ENCODE measurements around the gene C16orf86. TPM values are rescaled to one million over a fixed set of nuclear protein-coding genes. Genes with fewer than 3 reads are reported as not detected.
A peak's percentile ranks its signal among the peaks of the same experiment; 100 is the strongest.

The C16orf86 gene
- total RNA-seq, 1 experiment from 2014 or later: 4.9 TPM

DNA sequence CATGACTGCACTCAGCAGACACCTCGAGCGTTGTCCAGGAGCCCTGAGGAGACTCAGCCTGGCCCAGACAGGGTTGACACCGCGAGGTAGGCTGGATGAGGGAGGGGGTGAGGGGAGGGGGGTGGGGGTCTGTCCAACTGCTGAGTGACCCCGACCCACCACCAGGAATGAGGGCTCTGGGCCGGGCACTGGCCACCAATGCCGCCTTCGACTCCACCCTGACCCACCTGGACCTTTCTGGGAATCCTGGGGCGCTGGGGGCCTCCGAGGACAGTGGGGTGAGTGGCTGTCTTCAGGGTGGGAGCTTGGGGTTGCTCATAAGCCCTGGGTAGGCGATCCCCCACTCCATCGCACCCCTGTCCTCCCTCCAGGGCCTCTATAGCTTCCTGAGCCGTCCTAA lies 18.9 kb upstream of the C16orf86 start:
- no peaks in the 10 kb centered on the region; the same call in 1 of the 2 replicates for H3K36me3 Mint-ChIP-seq
- no peak overlapping the region for H3K4me3 Mint-ChIP-seq
- H3K9me3 Mint-ChIP-seq: no peaks in the 10 kb centered on the region
- TF ChIP-seq TEAD1 (CRISPR knock-in tag; IDR thresholded peaks at IDR 0.05) (no peak), ESRRA (CRISPR knock-in tag; IDR thresholded peaks at IDR 0.05; ENCODE audit: borderline replicate concordance) (no peak), JUN (CRISPR knock-in tag; IDR thresholded peaks at IDR 0.05) (no peak)
- TF ChIP-seq, protein P1, sequence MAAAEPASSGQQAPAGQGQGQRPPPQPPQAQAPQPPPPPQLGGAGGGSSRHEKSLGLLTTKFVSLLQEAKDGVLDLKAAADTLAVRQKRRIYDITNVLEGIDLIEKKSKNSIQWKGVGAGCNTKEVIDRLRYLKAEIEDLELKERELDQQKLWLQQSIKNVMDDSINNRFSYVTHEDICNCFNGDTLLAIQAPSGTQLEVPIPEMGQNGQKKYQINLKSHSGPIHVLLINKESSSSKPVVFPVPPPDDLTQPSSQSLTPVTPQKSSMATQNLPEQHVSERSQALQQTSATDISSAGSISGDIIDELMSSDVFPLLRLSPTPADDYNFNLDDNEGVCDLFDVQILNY (CRISPR knock-in tag; IDR thresholded peaks at IDR 0.05): no peak
- peaks cover 80% of the 10 kb centered on the region for H3K27me3 Mint-ChIP-seq (ENCODE audit: low read depth)
- no peak overlapping the region for H3K27ac Mint-ChIP-seq
- no peak for ATAC-seq
- POLR2A ChIA-PET: interaction anchor here (0.5 to 1.6 kb wide), 3 partner anchors 13 to 159 kb away, joined by 3 to 9 read pairs (median 4); partner anchors contain the start of genes ACD and PARD6A
- CTCF ChIA-PET: interaction anchor here (1.2 to 9.6 kb wide), 12 partner anchors 13 to 169 kb away, joined by 3 to 197 read pairs (median 10); partner anchors contain the start of genes ACD, C16orf86, CTCF and ENKD1
- H3K4me1 Mint-ChIP-seq: peaks cover 10% of the 10 kb centered on the region
- no peak for DNase-seq (ENCODE audit: low spot score)

DNA sequence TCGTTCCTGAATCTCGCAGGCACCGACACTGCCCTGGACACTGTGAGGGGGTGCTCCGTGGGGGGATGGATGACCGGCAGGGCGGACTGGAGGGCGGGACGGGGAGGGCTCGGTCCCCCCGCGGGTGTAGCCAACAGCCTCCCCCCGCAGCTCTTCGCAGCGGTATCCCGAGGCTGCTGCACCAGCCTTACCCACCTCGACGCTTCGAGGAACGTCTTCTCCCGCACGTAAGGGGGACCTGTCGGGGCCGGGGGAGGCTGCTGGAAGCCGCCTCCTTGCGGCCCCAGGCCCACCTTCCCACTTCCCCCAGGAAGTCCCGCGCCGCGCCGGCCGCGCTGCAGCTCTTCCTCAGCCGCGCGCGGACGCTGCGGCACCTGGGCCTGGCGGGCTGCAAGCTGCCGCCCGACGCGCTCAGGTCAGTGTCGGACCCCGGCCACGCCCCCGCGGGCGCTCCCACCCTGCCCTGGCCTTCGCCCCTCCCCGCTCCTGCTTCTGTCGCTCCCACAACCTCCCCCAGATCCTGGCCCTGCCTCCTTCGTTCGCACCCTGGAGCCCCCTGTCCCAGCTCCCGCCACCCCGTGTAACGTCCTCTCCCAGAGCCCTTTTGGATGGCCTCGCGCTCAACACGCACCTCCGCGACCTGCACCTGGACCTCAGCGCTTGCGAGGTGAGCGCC lies 18.4 kb upstream of the C16orf86 start:
- Mint-ChIP-seq H3K27ac (no peak overlapping the region), H3K27me3 (ENCODE audit: low read depth) (peaks cover 80% of the 10 kb centered on the region)
- POLR2A ChIA-PET: interaction anchor here (0.5 to 1.6 kb wide), 3 partner anchors 13 to 160 kb away, joined by 3 to 9 read pairs (median 4); partner anchors contain the start of genes ACD and PARD6A

DNA sequence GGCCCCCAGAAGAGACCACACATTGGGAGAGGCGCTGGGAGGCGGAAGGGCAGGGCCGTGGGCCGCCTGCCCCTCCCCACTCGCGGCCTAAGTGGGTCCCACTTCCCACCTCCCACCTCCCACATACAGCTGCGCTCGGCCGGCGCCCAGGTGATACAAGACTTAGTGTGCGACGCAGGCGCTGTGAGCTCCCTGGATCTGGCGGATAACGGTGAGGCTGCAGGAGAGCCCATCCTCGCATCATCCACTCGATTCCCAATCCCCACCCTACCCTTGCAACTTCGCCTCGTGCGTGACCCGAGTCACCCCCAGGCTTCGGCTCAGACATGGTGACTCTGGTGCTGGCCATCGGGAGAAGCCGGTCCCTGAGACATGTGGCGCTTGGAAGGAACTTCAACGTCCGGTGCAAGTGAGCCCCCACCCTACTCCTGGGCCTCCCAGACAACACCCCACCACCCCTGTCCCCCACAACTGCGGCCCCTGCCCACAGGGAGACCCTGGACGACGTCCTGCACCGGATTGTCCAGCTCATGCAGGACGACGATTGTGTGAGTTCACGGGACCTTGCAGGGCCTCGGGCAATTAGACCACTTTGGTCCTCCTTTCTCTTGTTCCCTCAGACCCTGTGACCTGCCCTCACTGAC lies 17.7 kb upstream of the C16orf86 start:
- Mint-ChIP-seq H3K9me3 (no peaks in the 10 kb centered on the region), H3K27me3 (ENCODE audit: low read depth) (peaks cover 84% of the 10 kb centered on the region), H3K4me1 (peaks cover 12% of the 10 kb centered on the region), H3K4me3 (peak overlapping the region; percentile 52), H3K36me3 (no peaks in the 10 kb centered on the region; the same call in 1 of the 2 replicates), H3K27ac (no peak overlapping the region)
- TF ChIP-seq ZNF121 (CRISPR knock-in tag; IDR thresholded peaks at IDR 0.05): no peak
- ChIA-PET POLR2A (interaction anchor here (1.4 to 1.6 kb wide), 2 partner anchors 12 to 105 kb away, joined by 3 to 9 read pairs; partner anchors contain the start of genes ACD and PARD6A), CTCF (interaction anchor here (0.9 to 9.6 kb wide), 12 partner anchors 11 to 128 kb away, joined by 3 to 197 read pairs (median 10); partner anchors contain the start of genes ACD, C16orf86, CTCF and ENKD1)
- no peak for DNase-seq (ENCODE audit: low spot score)
- no peak for ATAC-seq

More for the DNA sequence above, 18.4 kb upstream of the C16orf86 start:
- ATAC-seq (no peak), DNase-seq (ENCODE audit: low spot score) (peak; percentile 60)
- Mint-ChIP-seq H3K4me1 (peaks cover 10% of the 10 kb centered on the region), H3K4me3 (peak overlapping the region; percentile 44), H3K9me3 (no peaks in the 10 kb centered on the region), H3K36me3 (no peaks in the 10 kb centered on the region; the same call in 1 of the 2 replicates)
- no peak for TF ChIP-seq ETV6 (CRISPR knock-in tag; IDR thresholded peaks at IDR 0.05)
- CTCF ChIA-PET: interaction anchor here (0.9 to 9.6 kb wide), 13 partner anchors 12 to 168 kb away, joined by 3 to 197 read pairs (median 9); partner anchors contain the start of genes ACD, C16orf86, CTCF and ENKD1

DNA sequence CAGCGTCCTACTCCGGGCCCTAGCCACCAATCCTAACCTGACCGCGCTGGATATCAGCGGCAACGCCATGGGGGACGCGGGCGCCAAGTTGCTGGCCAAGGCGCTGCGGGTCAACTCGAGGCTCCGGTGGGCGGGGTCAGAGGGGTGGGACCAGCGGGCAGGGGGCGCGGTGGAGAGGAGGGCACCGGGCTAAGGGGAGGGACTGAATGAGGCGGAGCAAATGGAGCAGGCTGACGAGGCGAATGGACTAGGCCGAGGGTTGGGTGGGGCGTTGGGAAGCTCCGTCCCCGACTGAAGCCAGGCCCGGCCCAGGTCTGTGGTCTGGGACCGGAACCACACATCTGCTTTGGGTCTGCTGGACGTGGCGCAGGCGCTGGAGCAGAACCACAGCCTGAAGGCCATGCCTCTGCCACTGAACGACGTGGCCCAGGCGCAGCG lies 17.1 kb upstream of the C16orf86 start:
- ATAC-seq (peak; percentile 77), DNase-seq (ENCODE audit: low spot score) (peak; percentile 93)
- Mint-ChIP-seq H3K27ac (no peak overlapping the region), H3K9me3 (no peaks in the 10 kb centered on the region), H3K27me3 (ENCODE audit: low read depth) (peaks cover 87% of the 10 kb centered on the region), H3K36me3 (no peaks in the 10 kb centered on the region; the same call in 1 of the 2 replicates), H3K4me3 (peak overlapping the region; percentile 52), H3K4me1 (peaks cover 12% of the 10 kb centered on the region)
- CTCF ChIA-PET: interaction anchor here (0.6 to 9.6 kb wide), 9 partner anchors 11 to 169 kb away, joined by 3 to 197 read pairs (median 13); partner anchors contain the start of genes ACD, ATP6V0D1, CTCF and PARD6A
- POLR2A ChIA-PET: interaction anchor here (0.7 kb wide), 1 partner anchor 17 kb away, joined by 3 read pairs; the partner anchor contains the start of genes C16orf86 and ENKD1
- TF ChIP-seq ZNF671 (CRISPR knock-in tag; IDR thresholded peaks at IDR 0.05) (no peak), ZNF396 (CRISPR knock-in tag; IDR thresholded peaks at IDR 0.05; ENCODE audit: borderline replicate concordance) (no peak), ATF1 (CRISPR knock-in tag; IDR thresholded peaks at IDR 0.05) (no peak), NFE2L1 (CRISPR knock-in tag; IDR thresholded peaks at IDR 0.05) (no peak)
- TF ChIP-seq, protein P2, sequence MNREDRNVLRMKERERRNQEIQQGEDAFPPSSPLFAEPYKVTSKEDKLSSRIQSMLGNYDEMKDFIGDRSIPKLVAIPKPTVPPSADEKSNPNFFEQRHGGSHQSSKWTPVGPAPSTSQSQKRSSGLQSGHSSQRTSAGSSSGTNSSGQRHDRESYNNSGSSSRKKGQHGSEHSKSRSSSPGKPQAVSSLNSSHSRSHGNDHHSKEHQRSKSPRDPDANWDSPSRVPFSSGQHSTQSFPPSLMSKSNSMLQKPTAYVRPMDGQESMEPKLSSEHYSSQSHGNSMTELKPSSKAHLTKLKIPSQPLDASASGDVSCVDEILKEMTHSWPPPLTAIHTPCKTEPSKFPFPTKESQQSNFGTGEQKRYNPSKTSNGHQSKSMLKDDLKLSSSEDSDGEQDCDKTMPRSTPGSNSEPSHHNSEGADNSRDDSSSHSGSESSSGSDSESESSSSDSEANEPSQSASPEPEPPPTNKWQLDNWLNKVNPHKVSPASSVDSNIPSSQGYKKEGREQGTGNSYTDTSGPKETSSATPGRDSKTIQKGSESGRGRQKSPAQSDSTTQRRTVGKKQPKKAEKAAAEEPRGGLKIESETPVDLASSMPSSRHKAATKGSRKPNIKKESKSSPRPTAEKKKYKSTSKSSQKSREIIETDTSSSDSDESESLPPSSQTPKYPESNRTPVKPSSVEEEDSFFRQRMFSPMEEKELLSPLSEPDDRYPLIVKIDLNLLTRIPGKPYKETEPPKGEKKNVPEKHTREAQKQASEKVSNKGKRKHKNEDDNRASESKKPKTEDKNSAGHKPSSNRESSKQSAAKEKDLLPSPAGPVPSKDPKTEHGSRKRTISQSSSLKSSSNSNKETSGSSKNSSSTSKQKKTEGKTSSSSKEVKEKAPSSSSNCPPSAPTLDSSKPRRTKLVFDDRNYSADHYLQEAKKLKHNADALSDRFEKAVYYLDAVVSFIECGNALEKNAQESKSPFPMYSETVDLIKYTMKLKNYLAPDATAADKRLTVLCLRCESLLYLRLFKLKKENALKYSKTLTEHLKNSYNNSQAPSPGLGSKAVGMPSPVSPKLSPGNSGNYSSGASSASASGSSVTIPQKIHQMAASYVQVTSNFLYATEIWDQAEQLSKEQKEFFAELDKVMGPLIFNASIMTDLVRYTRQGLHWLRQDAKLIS (CRISPR knock-in tag; IDR thresholded peaks at IDR 0.05; ENCODE audit: borderline replicate concordance): no peak
- TF ChIP-seq, protein P3, sequence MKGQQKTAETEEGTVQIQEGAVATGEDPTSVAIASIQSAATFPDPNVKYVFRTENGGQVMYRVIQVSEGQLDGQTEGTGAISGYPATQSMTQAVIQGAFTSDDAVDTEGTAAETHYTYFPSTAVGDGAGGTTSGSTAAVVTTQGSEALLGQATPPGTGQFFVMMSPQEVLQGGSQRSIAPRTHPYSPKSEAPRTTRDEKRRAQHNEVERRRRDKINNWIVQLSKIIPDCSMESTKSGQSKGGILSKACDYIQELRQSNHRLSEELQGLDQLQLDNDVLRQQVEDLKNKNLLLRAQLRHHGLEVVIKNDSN (CRISPR knock-in tag; IDR thresholded peaks at IDR 0.05): no peak
- TF ChIP-seq, protein P4, sequence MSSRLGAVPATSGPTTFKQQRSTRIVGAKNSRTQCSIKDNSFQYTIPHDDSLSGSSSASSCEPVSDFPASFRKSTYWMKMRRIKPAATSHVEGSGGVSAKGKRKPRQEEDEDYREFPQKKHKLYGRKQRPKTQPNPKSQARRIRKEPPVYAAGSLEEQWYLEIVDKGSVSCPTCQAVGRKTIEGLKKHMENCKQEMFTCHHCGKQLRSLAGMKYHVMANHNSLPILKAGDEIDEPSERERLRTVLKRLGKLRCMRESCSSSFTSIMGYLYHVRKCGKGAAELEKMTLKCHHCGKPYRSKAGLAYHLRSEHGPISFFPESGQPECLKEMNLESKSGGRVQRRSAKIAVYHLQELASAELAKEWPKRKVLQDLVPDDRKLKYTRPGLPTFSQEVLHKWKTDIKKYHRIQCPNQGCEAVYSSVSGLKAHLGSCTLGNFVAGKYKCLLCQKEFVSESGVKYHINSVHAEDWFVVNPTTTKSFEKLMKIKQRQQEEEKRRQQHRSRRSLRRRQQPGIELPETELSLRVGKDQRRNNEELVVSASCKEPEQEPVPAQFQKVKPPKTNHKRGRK (CRISPR knock-in tag; IDR thresholded peaks at IDR 0.05; ENCODE audit: borderline replicate concordance): no peak

All from WTC11 (cell line).